Neural cell (in vitro differentiated cells): Measurements from ENCODE around the gene COL28A1. TPM values are rescaled to one million over a fixed set of nuclear protein-coding genes. Genes with fewer than 3 reads are reported as not detected.
"Not testable (repeated sequence)": the region's sequence is repeated elsewhere in the genome, so short reads cannot be mapped to it uniquely, and the experiment has no call there.

Experiments
- H2AFZ ChIP-seq: fragments of 200-600, 300-800 bp; sonication (generic), shearing (Covaris generic); 2 replicates; pipeline ENCODE4 v1.6.0; 2014; ENCODE audit warnings: low read depth, mild to moderate bottlenecking, antibody characterized with exemption, low read length, moderate library complexity
- H3F3A ChIP-seq: fragments of 200-600 bp; shearing (Covaris generic); 2 replicates; pipeline ENCODE4 v1.6.1; 2016; ENCODE audit warnings: mild to moderate bottlenecking, moderate library complexity, mixed read lengths, antibody characterized with exemption, low read length; ENCODE audit not compliant: insufficient read depth, poor library complexity, severe bottlenecking
- H3K27ac ChIP-seq: fragments of 200-600, 300-800 bp; sonication (generic), shearing (Covaris generic); 2 replicates; pipeline ENCODE4 v1.5.1; 2014; ENCODE audit warnings: mild to moderate bottlenecking, low read length, moderate library complexity
- H3K27me3 ChIP-seq: fragments of 300-800, 200-600 bp; sonication (generic), shearing (Covaris generic); 2 replicates; pipeline ENCODE4 v1.6.0; 2014; ENCODE audit warnings: mild to moderate bottlenecking, low read depth, low read length, moderate library complexity; ENCODE audit not compliant: insufficient read depth
- H3K36me3 ChIP-seq: fragments of 300-800, 200-600 bp; sonication (generic), shearing (Covaris generic); 2 replicates; pipeline ENCODE4 v1.5.1; 2014; ENCODE audit warnings: mild to moderate bottlenecking, antibody characterized with exemption, low read length, moderate library complexity; ENCODE audit not compliant: insufficient read depth
- H3K4me2 ChIP-seq: fragments of 300-800, 200-600 bp; sonication (generic), shearing (Covaris generic); 2 replicates; pipeline ENCODE4 v1.6.0; 2014; ENCODE audit warnings: mild to moderate bottlenecking, low read length
- H3K4me3 ChIP-seq: fragments of 300-800, 200-600 bp; sonication (generic), shearing (Covaris generic); 2 replicates; pipeline ENCODE4 v1.5.1; 2014; ENCODE audit warnings: mild to moderate bottlenecking, low read length, moderate library complexity
- H3K79me2 ChIP-seq: fragments of 200-600 bp; shearing (Covaris generic); replicated peaks from 2 replicates; pipeline ENCODE4 v1.6.0; 2014; ENCODE audit warnings: mild to moderate bottlenecking, low read length, moderate library complexity; ENCODE audit not compliant: insufficient read depth
- H3K9ac ChIP-seq: fragments of 300-800, 200-600 bp; sonication (generic), shearing (Covaris generic); 2 replicates; pipeline ENCODE4 v1.6.1; 2016; ENCODE audit warnings: mild to moderate bottlenecking, low read length, mixed read lengths
- H3K9me2 ChIP-seq: fragments of 200-600 bp; shearing (Covaris generic); 2 replicates; pipeline ENCODE4 v1.6.1; 2016; ENCODE audit warnings: mild to moderate bottlenecking, low read length, mixed read lengths; ENCODE audit not compliant: insufficient read depth
- H3K9me3 ChIP-seq: fragments of 200-600, 300-800 bp; sonication (generic), shearing (Covaris generic); 2 replicates; pipeline ENCODE4 v1.6.1; 2016; ENCODE audit warnings: mild to moderate bottlenecking, mixed run types, low read length, moderate library complexity, mixed read lengths
- H4K20me1 ChIP-seq: fragments of 200-600 bp; shearing (Covaris generic); 2 replicates; pipeline ENCODE4 v1.6.1; 2016; ENCODE audit warnings: mild to moderate bottlenecking, mixed run types; ENCODE audit not compliant: insufficient read depth
- CTCF ChIP-seq: fragments of 450-650 bp; IDR thresholded peaks from 2 replicates; pipeline ENCODE4 v1.5.1; 2014; ENCODE audit warnings: antibody characterized with exemption, mild to moderate bottlenecking, moderate library complexity; ENCODE audit not compliant: poor library complexity, severe bottlenecking
- EP300 ChIP-seq: fragments of 450-650 bp; conservative IDR thresholded peaks from 2 replicates; pipeline ENCODE4 v1.6.1; 2014; ENCODE audit warnings: antibody characterized with exemption, mild to moderate bottlenecking, moderate library complexity; ENCODE audit not compliant: poor library complexity, severe bottlenecking
- EZH2 ChIP-seq: fragments of 200-600, 300-800 bp; shearing (Covaris generic), sonication (generic); IDR thresholded peaks from 2 replicates; pipeline ENCODE4 v1.6.1; 2014; ENCODE audit warnings: antibody characterized with exemption, low read length, borderline replicate concordance, mild to moderate bottlenecking; ENCODE audit not compliant: insufficient read depth, poor library complexity, severe bottlenecking
- MXI1 ChIP-seq: fragments of 450-650 bp; conservative IDR thresholded peaks from 2 replicates; pipeline ENCODE4 v1.6.1; 2014; ENCODE audit warnings: antibody characterized with exemption, mild to moderate bottlenecking; ENCODE audit not compliant: poor library complexity, severe bottlenecking
- POLR2AphosphoS5 ChIP-seq: IDR thresholded peaks from 2 replicates; pipeline ENCODE4 v1.6.1; 2012
- RAD21 ChIP-seq: fragments of 450-650 bp; conservative IDR thresholded peaks from 2 replicates; pipeline ENCODE4 v1.6.1; 2014; ENCODE audit warnings: antibody characterized with exemption, mild to moderate bottlenecking, moderate library complexity
- SMC3 ChIP-seq: fragments of 450-650 bp; conservative IDR thresholded peaks from 2 replicates; pipeline ENCODE4 v1.6.1; 2014; ENCODE audit warnings: antibody characterized with exemption, mild to moderate bottlenecking, moderate library complexity; ENCODE audit not compliant: poor library complexity
- TAF1 ChIP-seq: IDR thresholded peaks from 2 replicates; pipeline ENCODE4 v1.6.1; 2012; ENCODE audit warnings: low read depth
- polyA plus RNA-seq: library from polyadenylated mRNA; depleted of rRNA; stranded (reverse); fragments of >200 nt; gene quantifications from 2 replicates; pipeline ENCODE4 v1.2.3, GENCODE V29; 2014
- TF ChIP-seq, protein P1 (sequence below): IDR thresholded peaks from 2 replicates; pipeline ENCODE4 v1.6.1; 2012; ENCODE audit warnings: borderline replicate concordance

Gene COL28A1
- polyA plus RNA-seq, 1 donor from 2014 or later, result 1.0 TPM

DNA sequence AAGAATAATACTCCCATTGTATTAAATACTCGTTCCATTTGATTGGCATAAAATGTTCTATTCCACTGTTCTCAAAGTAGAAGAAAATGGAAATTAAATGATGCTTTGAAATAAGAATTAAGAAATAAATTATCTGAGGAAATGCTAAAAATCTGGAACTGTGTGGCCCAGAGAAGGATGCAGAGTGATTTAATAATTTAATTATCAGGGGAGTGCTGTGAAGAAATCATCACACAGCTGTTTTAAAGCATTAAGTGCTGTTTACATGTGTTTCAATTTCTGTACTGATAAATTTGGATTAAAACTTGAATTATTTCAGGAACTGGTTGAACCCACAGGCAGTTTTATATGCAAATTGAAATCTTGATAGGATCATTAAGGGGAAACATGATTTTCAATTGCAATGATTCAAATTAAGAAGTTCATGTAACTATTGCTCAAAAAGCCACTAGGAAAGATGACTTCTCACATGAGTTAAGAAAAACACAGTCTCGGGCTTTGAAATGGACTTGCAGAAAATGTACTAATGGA lies 56.3 kb downstream of the COL28A1 start:
- H3F3A ChIP-seq, result no peaks in the 10 kb centered on the region
- H3K4me3 ChIP-seq, result no peak overlapping the region
- no peaks in the 10 kb centered on the region for H3K36me3 ChIP-seq
- no peak overlapping the region for H3K4me2 ChIP-seq
- no peaks in the 10 kb centered on the region for H3K9me2 ChIP-seq
- H4K20me1 ChIP-seq, result no peaks in the 10 kb centered on the region
- no peak overlapping the region for H2AFZ ChIP-seq
- H3K9me3 ChIP-seq, result no peaks in the 10 kb centered on the region
- no peak overlapping the region for H3K27ac ChIP-seq
- H3K9ac ChIP-seq, result no peak overlapping the region
- TF ChIP-seq RAD21 (no peak), MXI1 (no peak), SMC3 (no peak), EP300 (no peak), TAF1 (no peak), EZH2 (no peak), CTCF (no peak), POLR2AphosphoS5 (no peak)
- TF ChIP-seq, protein P1, sequence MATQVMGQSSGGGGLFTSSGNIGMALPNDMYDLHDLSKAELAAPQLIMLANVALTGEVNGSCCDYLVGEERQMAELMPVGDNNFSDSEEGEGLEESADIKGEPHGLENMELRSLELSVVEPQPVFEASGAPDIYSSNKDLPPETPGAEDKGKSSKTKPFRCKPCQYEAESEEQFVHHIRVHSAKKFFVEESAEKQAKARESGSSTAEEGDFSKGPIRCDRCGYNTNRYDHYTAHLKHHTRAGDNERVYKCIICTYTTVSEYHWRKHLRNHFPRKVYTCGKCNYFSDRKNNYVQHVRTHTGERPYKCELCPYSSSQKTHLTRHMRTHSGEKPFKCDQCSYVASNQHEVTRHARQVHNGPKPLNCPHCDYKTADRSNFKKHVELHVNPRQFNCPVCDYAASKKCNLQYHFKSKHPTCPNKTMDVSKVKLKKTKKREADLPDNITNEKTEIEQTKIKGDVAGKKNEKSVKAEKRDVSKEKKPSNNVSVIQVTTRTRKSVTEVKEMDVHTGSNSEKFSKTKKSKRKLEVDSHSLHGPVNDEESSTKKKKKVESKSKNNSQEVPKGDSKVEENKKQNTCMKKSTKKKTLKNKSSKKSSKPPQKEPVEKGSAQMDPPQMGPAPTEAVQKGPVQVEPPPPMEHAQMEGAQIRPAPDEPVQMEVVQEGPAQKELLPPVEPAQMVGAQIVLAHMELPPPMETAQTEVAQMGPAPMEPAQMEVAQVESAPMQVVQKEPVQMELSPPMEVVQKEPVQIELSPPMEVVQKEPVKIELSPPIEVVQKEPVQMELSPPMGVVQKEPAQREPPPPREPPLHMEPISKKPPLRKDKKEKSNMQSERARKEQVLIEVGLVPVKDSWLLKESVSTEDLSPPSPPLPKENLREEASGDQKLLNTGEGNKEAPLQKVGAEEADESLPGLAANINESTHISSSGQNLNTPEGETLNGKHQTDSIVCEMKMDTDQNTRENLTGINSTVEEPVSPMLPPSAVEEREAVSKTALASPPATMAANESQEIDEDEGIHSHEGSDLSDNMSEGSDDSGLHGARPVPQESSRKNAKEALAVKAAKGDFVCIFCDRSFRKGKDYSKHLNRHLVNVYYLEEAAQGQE, result no peak
- no peaks in the 10 kb centered on the region for H3K27me3 ChIP-seq
- no peaks in the 10 kb centered on the region for H3K79me2 ChIP-seq

DNA sequence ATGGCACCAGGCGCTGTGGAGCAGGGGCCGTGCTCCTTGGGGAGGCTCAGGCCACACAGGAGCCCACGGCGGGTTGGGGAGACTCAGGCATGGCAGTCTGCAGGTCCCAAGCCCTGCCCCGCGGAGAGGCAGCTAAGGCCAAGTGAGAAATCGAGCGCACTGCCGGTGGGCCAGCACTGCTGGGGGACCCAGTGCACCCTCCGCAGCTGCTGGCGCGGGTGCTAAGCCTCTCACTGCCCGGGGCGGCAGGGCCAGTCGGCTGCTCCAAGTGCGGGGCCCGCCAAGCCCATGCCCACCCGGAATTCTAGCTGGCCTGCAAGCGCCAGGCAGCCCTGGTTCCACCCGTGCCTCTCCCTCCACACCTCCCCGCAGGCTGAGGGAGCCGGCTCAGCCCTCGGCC lies 57.1 kb downstream of the COL28A1 start:
- Histone ChIP-seq H2AFZ (no peak overlapping the region), H3K9me3 (no peaks in the 10 kb centered on the region), H3K4me2 (no peak overlapping the region), H3K27ac (no peak overlapping the region), H3K79me2 (no peaks in the 10 kb centered on the region), H3K4me3 (no peak overlapping the region), H4K20me1 (no peaks in the 10 kb centered on the region), H3K9me2 (no peaks in the 10 kb centered on the region), H3K27me3 (no peaks in the 10 kb centered on the region), H3K36me3 (no peaks in the 10 kb centered on the region), H3F3A (no peaks in the 10 kb centered on the region), H3K9ac (no peak overlapping the region)
- TF ChIP-seq MXI1 (no peak), EP300 (no peak), TAF1 (no peak), CTCF (no peak), SMC3 (no peak), RAD21 (no peak), EZH2 (no peak), POLR2AphosphoS5 (no peak)
- TF ChIP-seq, protein P1, result no peak

DNA sequence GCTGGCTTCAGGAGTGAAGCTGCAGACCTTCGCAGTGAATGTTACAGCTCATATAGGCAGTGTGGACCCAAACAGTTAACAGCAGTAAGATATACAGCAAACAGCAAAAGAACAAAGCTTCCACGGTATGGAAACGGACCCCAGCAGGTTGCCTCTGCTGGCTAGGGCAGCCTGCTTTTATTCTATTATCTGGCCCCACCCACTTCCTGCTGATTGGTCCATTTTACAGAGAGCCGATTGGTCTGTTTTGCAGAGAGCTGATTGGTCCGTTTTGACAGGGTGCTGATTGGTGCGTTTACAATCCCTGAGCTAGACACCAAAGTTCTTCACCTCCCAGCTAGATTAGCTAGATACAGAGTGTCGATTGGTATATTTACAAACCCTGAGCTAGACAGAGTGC lies 58.0 kb downstream of the COL28A1 start:
- H3K36me3 ChIP-seq, H3F3A ChIP-seq, H3K79me2 ChIP-seq, H3K27me3 ChIP-seq, H2AFZ ChIP-seq, H3K4me2 ChIP-seq, H3K9me2 ChIP-seq, H3K27ac ChIP-seq, H3K9me3 ChIP-seq, H4K20me1 ChIP-seq, H3K4me3 ChIP-seq, H3K9ac ChIP-seq: not testable (repeated sequence)
